GM21619 (cell line): Measurements from ENCODE around the gene TMEM92.

Source experiments
- ATAC-seq: cut with Tn5 transposase; IDR thresholded peaks from one replicate; pipeline ENCODE4 v1.9.1; 2021; ENCODE audit not compliant: unreplicated experiment

The TMEM92 gene

GRCh38 chr17:50274142-50274896 is at the start of gene TMEM92:
Gene TMEM92, plus strand, starts transcription at chr17:50274466. Its CDS starts 36 bp downstream, at chr17:50274502.
- no peak for ATAC-seq

GRCh38 chr17:50225701-50226240 is 48.5 kb upstream of the TMEM92 start:
- ATAC-seq: no peak

- ATAC-seq: no peak
These were observed 39.7 kb upstream of the TMEM92 start for GRCh38 chr17:50234581-50234980.

- ATAC-seq: no peak
These were observed 36.4 kb upstream of the TMEM92 start for GRCh38 chr17:50237901-50238300.

GRCh38 chr17:50238601-50239280 is 35.5 kb upstream of the TMEM92 start:
- ATAC-seq: no peak

GRCh38 chr17:50239937-50240336 is 34.3 kb upstream of the TMEM92 start:
- ATAC-seq: no peak

- ATAC-seq: no peak
These were observed 33.4 kb upstream of the TMEM92 start for GRCh38 chr17:50240851-50241250.

GRCh38 chr17:50241431-50241830 is 32.8 kb upstream of the TMEM92 start:
- ATAC-seq: no peak

- ATAC-seq: no peak
These were observed 29.5 kb upstream of the TMEM92 start for GRCh38 chr17:50244771-50245170.

GRCh38 chr17:50248255-50248654 is 26.0 kb upstream of the TMEM92 start:
- ATAC-seq: no peak

GRCh38 chr17:50252781-50253180 is 21.5 kb upstream of the TMEM92 start:
- no peak for ATAC-seq

GRCh38 chr17:50255766-50256635 is 18.3 kb upstream of the TMEM92 start:
- no peak for ATAC-seq

GRCh38 chr17:50256826-50257618 is 17.2 kb upstream of the TMEM92 start:
- ATAC-seq: no peak

- ATAC-seq: no peak
These were observed 16.5 kb upstream of the TMEM92 start for GRCh38 chr17:50257676-50258224.

- ATAC-seq: no peak
These were observed 15.4 kb upstream of the TMEM92 start for GRCh38 chr17:50258647-50259476.

- no peak for ATAC-seq
These were observed 14.6 kb upstream of the TMEM92 start for GRCh38 chr17:50259477-50260324.

- ATAC-seq: no peak
These were observed 13.8 kb upstream of the TMEM92 start for GRCh38 chr17:50260501-50260911.
